Ishikawa (cell line): Measurements from ENCODE around the gene HOXA5.

ENCODE experiments used
- CEBPB ChIP-seq: IDR thresholded peaks from 2 replicates; pipeline ENCODE4 v1.6.1; 2012
- CREB1 ChIP-seq: IDR thresholded peaks from 2 replicates; pipeline ENCODE4 v1.6.1; 2012; ENCODE audit warnings: low read depth
- EGR1 ChIP-seq: IDR thresholded peaks from 2 replicates; pipeline ENCODE4 v1.6.1; 2012
- EP300 ChIP-seq: IDR thresholded peaks from 2 replicates; pipeline ENCODE4 v1.6.1; 2012; ENCODE audit warnings: borderline replicate concordance
- FOXM1 ChIP-seq: IDR thresholded peaks from 2 replicates; pipeline ENCODE4 v1.6.1; 2012; ENCODE audit warnings: low read depth, borderline replicate concordance
- NFIC ChIP-seq: IDR thresholded peaks from 2 replicates; pipeline ENCODE4 v1.6.1; 2012
- RAD21 ChIP-seq: IDR thresholded peaks from 2 replicates; pipeline ENCODE4 v1.6.1; 2012; ENCODE audit warnings: low read depth
- TAF1 ChIP-seq: IDR thresholded peaks from 2 replicates; pipeline ENCODE4 v1.6.1; 2012; ENCODE audit warnings: low read depth, mild to moderate bottlenecking
- TCF12 ChIP-seq: IDR thresholded peaks from 2 replicates; pipeline ENCODE4 v1.6.1; 2012; ENCODE audit warnings: low read depth
- TEAD4 ChIP-seq: IDR thresholded peaks from 2 replicates; pipeline ENCODE4 v1.6.1; 2012
- YY1 ChIP-seq: IDR thresholded peaks from 2 replicates; pipeline ENCODE4 v1.6.1; 2012; ENCODE audit warnings: low read depth
- ZBTB7A ChIP-seq: IDR thresholded peaks from 2 replicates; pipeline ENCODE4 v1.6.1; 2012; ENCODE audit warnings: low read depth
- TF ChIP-seq, protein P1 (sequence below): IDR thresholded peaks from 2 replicates; pipeline ENCODE4 v1.6.1; 2012
- TF ChIP-seq, protein P2 (sequence below): IDR thresholded peaks from 2 replicates; pipeline ENCODE4 v1.6.1; 2012
- TF ChIP-seq, protein P3 (sequence below): IDR thresholded peaks from 2 replicates; pipeline ENCODE4 v1.6.1; 2012; ENCODE audit warnings: low read depth, mild to moderate bottlenecking

Gene HOXA5

DNA sequence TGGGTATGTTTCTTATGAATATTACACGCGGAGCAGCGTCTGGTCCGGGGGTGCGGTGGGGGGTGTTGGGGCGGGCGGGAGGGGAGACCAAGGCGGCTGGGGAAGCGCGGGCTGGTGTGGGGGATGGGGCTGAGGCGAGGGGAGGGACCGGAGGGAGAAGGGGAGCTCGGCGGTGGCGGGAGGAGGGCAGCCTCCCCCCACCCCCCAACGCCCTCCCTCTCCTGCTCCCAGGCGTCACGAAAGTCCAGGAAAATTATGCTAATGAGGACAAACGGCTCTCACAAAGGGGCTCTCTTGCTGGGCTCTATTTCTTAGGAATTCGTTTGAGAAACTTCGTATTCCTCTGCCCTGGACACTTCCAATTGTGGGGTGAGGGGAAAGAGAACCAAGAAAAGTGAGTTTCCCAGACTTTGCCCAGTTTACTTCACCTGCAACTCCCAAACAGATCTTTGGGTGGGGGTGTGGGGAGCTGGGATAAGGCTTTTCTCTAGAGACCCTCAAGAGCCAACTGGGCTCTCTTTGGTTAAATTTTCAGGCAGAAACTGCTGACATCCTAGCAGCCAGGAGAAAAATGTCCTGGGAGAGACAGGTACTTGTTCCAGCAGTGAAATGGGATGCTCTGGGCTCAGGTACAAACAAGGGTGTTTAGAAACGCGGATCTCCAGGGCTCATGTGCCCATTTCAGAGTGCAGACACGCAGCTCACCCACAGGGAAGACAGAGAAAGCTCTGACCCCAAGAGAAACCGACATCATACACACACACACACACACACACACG lies 29.3 kb downstream of the HOXA5 start:
- no peak for TF ChIP-seq CEBPB
- TF ChIP-seq EP300: no peak
- no peak for TF ChIP-seq FOXM1
- no peak for TF ChIP-seq NFIC
- TF ChIP-seq TEAD4: no peak
- TF ChIP-seq, protein P1, sequence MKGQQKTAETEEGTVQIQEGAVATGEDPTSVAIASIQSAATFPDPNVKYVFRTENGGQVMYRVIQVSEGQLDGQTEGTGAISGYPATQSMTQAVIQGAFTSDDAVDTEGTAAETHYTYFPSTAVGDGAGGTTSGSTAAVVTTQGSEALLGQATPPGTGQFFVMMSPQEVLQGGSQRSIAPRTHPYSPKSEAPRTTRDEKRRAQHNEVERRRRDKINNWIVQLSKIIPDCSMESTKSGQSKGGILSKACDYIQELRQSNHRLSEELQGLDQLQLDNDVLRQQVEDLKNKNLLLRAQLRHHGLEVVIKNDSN: no peak
- TF ChIP-seq TCF12: no peak
- TF ChIP-seq TAF1: no peak

DNA sequence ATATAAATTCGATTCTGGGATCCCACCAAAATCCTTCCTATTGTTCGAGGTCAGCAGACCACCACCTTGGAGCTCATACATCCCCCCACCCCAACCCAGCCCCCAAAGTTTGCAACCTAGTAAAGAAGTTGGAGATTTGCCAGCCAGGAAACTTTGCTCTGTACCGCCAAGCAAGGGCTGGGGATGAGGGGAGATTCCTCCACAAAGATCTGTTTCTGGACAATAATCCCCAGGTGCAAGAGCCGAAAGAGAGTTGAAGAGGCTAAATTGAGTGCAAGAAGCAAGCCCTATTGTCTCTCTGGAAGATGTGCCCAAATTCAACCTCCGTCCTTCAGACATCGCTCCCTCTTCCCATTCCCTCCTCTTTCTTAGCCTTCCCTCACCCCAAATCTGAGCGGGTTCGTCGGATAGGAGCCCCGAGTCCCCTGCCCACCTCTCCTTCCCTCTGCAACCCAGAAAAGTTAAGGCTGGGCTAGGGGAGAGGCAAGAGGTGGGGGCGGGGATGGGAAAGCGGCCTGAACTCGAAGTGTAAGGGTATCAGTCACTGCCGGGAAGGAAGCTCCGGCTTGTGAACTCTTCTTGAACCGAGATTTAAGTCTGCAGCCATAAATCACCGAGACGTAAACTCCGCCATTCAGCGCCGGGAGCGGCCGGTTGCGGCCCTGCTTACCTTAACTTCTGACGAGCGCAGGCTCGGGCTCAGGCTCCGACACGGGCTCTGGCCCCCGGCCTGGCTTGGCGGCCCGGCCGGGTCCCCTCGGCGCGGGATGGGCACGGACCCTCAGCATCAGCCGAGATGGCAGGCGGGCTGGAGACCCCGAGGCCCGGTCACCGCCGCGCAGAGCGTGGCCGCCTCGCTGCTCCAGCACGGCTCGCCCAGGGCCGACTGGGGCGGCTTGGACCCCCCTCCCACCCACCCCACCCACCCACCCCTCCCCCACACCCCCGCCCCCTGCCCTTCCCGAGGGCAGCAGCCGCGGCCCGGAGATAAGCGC lies 30.2 kb downstream of the HOXA5 start:
- TF ChIP-seq EP300 (no peak), FOXM1 (no peak), NFIC (no peak), YY1 (no peak), CREB1 (no peak)
- TF ChIP-seq, protein P2, sequence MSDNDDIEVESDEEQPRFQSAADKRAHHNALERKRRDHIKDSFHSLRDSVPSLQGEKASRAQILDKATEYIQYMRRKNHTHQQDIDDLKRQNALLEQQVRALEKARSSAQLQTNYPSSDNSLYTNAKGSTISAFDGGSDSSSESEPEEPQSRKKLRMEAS: no peak

DNA sequence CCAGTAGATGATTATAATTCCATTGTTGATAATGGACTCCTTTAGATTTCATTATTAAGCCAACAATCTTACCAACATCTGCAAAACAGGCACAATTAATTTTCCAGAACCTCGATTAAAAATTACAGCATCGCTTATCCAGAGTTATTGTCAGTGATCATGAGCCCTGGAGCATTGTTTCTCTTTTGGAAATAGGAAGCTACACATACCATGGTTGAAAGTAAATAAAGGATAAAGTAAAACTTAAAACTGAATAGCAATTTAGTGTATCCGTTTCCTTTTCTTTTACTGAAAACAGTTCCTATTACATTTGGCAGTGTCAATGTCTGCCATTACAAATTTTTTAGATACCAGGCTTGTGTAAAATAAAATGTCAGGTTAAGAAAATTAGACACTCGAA lies 31.1 kb downstream of the HOXA5 start:
- TF ChIP-seq TEAD4 (no peak), CEBPB (no peak), TAF1 (no peak), EGR1 (no peak), YY1 (no peak), TCF12 (no peak), NFIC (no peak), FOXM1 (no peak), RAD21 (no peak), CREB1 (no peak), EP300 (no peak), ZBTB7A (no peak)
- TF ChIP-seq, protein P1: no peak
- TF ChIP-seq, protein P3, sequence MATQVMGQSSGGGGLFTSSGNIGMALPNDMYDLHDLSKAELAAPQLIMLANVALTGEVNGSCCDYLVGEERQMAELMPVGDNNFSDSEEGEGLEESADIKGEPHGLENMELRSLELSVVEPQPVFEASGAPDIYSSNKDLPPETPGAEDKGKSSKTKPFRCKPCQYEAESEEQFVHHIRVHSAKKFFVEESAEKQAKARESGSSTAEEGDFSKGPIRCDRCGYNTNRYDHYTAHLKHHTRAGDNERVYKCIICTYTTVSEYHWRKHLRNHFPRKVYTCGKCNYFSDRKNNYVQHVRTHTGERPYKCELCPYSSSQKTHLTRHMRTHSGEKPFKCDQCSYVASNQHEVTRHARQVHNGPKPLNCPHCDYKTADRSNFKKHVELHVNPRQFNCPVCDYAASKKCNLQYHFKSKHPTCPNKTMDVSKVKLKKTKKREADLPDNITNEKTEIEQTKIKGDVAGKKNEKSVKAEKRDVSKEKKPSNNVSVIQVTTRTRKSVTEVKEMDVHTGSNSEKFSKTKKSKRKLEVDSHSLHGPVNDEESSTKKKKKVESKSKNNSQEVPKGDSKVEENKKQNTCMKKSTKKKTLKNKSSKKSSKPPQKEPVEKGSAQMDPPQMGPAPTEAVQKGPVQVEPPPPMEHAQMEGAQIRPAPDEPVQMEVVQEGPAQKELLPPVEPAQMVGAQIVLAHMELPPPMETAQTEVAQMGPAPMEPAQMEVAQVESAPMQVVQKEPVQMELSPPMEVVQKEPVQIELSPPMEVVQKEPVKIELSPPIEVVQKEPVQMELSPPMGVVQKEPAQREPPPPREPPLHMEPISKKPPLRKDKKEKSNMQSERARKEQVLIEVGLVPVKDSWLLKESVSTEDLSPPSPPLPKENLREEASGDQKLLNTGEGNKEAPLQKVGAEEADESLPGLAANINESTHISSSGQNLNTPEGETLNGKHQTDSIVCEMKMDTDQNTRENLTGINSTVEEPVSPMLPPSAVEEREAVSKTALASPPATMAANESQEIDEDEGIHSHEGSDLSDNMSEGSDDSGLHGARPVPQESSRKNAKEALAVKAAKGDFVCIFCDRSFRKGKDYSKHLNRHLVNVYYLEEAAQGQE: no peak
- TF ChIP-seq, protein P2: no peak

DNA sequence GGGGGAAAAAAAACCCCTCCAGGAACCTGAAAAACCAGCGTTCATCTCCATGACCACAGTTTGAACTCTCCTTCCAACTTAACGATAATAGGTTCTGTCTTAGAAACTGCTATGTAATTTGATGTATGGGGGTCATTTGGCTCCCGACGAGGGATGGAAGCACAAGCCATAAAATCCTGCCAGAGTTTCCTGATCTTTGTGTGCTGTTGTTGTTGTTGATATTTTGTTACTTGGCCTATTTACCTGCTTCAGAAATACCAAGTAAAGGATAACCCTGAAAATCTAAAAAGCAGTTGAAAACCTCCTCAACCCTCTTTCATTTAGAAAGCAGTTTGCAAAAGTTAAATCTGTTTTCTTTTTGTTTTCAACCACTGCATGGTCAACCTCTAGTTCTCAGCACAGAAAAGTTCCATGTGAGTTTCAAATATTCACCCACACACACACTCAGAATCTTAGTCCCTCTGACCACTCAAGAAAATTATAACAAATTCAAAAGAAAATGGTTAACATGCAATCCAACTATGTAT lies 31.7 kb downstream of the HOXA5 start:
- TF ChIP-seq YY1 (no peak), ZBTB7A (no peak), TEAD4 (no peak), RAD21 (no peak), EP300 (no peak), EGR1 (no peak), CEBPB (no peak), TAF1 (no peak), TCF12 (no peak), FOXM1 (no peak), CREB1 (no peak), NFIC (no peak)
- TF ChIP-seq, protein P2: no peak
- TF ChIP-seq, protein P3: no peak
- TF ChIP-seq, protein P1: no peak
